B cell (primary cell): ENCODE data around the gene UNC119. TPM values are rescaled to one million over a fixed set of nuclear protein-coding genes. Genes with fewer than 3 reads are reported as not detected.
"Not testable (repeated sequence)": the region's sequence is repeated elsewhere in the genome, so short reads cannot be mapped to it uniquely, and the experiment has no call there.

ENCODE experiments used
- ATAC-seq: fragments of 200-7000 bp; cut with Tn5 transposase; one replicate; pipeline ENCODE4 v1.10.0; 2021; ENCODE audit warnings: low read depth, mild to moderate bottlenecking, moderate number of reproducible peaks, moderate library complexity
- CTCF ChIA-PET: fragments of 350-600 bp; sonication (Branson Sonifier 250); formaldehyde crosslinking; loops from one replicate; lab custom pipeline; 2021; ENCODE audit warnings: antibody characterized with exemption, inconsistent platforms; lab: Charles Lee
- POLR2A ChIA-PET: fragments of 350-600 bp; sonication (Branson Sonifier 250); formaldehyde crosslinking; loops from one replicate; lab custom pipeline; 2021; ENCODE audit warnings: antibody characterized with exemption; lab: Charles Lee
- DNase-seq: peaks from one replicate; pipeline ENCODE4 v3.0.0; 2013
- H2AFZ ChIP-seq: 2 replicates; pipeline ENCODE4 v1.6.1; 2012; ENCODE audit warnings: mild to moderate bottlenecking, low read depth, low read length; ENCODE audit not compliant: insufficient read depth, poor library complexity, severe bottlenecking
- H3K27ac ChIP-seq, 2 donors: 1 replicate in 1 of 2; 2 replicates in 1 of 2; pipeline ENCODE4 v1.5.1; 2012 to 2013; ENCODE audit warnings: low read length in 2 of 2, mild to moderate bottlenecking in 2 of 2, moderate library complexity in 1 of 2
- H3K27me3 ChIP-seq, 4 experiments: fragments of 200-600 bp in 1 of 4; sonication (generic) in 1 of 4; replicated peaks in 1 of 4; 1 replicate in 2 of 4; 2 replicates in 2 of 4; pipeline versions ENCODE4 v1.6.1 to v1.7.0; 2013 to 2016; ENCODE audit warnings: low read length in 3 of 4, mild to moderate bottlenecking in 2 of 4, mixed read lengths in 1 of 4, moderate library complexity in 1 of 4; ENCODE audit not compliant: insufficient read depth in 4 of 4, control insufficient read depth in 3 of 4; ENCODE audit errors: control extremely low read depth in 1 of 4
- H3K36me3 ChIP-seq, 2 experiments: replicated peaks in 1 of 2; 1 replicate in 1 of 2; 2 replicates in 1 of 2; pipeline versions ENCODE4 v1.6.1 to v1.7.1; 2013; ENCODE audit warnings: low read length in 1 of 2; ENCODE audit not compliant: insufficient read depth in 2 of 2, control insufficient read depth in 1 of 2; ENCODE audit errors: control extremely low read depth in 1 of 2, extremely low read depth in 1 of 2
- H3K4me1 ChIP-seq, 2 donors: fragments of 200-600 bp in 1 of 2; sonication (generic) in 1 of 2; 1 replicate in 1 of 2; 2 replicates in 1 of 2; pipeline versions ENCODE4 v1.5.1 to v1.6.1; 2013 to 2017; ENCODE audit warnings: low read length in 2 of 2; ENCODE audit not compliant: control insufficient read depth in 2 of 2, insufficient read depth in 2 of 2
- H3K4me2 ChIP-seq: replicated peaks from 2 replicates; pipeline ENCODE3; 2012; ENCODE audit warnings: mild to moderate bottlenecking, low read depth, low read length; ENCODE audit not compliant: poor library complexity, severe bottlenecking
- H3K4me3 ChIP-seq, 5 experiments: fragments of 200-600 bp in 1 of 5; sonication (generic) in 1 of 5; 1 replicate in 3 of 5; 2 replicates in 2 of 5; pipeline versions ENCODE4 v1.5.1 to v1.7.0; 2011 to 2016; ENCODE audit warnings: low read length in 4 of 5, mild to moderate bottlenecking in 4 of 5, low read depth in 2 of 5, control low read depth in 1 of 5, moderate library complexity in 1 of 5; ENCODE audit not compliant: insufficient read depth in 1 of 5; ENCODE audit errors: control extremely low read depth in 1 of 5, extremely low read depth in 1 of 5
- H3K79me2 ChIP-seq: fragments of 200-600 bp; sonication (generic); one replicate; pipeline ENCODE4 v1.6.0; 2016; ENCODE audit warnings: low read length; ENCODE audit not compliant: control insufficient read depth, insufficient read depth
- H3K9ac ChIP-seq: fragments of 200-600 bp; sonication (generic); 2 replicates; pipeline ENCODE4 v1.6.1; 2017; ENCODE audit warnings: mild to moderate bottlenecking, low read length, moderate library complexity
- H3K9me3 ChIP-seq, 3 donors: one replicate each; pipeline versions ENCODE4 v1.6.1 to v1.7.1; 2013; ENCODE audit warnings: low read length in 2 of 3; ENCODE audit not compliant: control insufficient read depth in 2 of 3, insufficient read depth in 1 of 3; ENCODE audit errors: control extremely low read depth in 1 of 3
- H4K20me1 ChIP-seq: 2 replicates; pipeline ENCODE4 v1.6.0; 2012; ENCODE audit warnings: mild to moderate bottlenecking, low read length; ENCODE audit not compliant: insufficient read depth, control insufficient read depth, poor library complexity, severe bottlenecking
- H3K27ac Mint-ChIP-seq: one replicate; pipeline ENCODE4 v1.8.0; 2021; ENCODE audit warnings: mixed read lengths
- H3K27me3 Mint-ChIP-seq: one replicate; pipeline ENCODE4 v1.8.0; 2021; ENCODE audit warnings: mixed read lengths
- H3K4me1 Mint-ChIP-seq: one replicate; pipeline ENCODE4 v1.8.0; 2021; ENCODE audit warnings: mixed read lengths
- H3K4me3 Mint-ChIP-seq: one replicate; pipeline ENCODE4 v1.8.0; 2021; ENCODE audit warnings: mixed read lengths
- H3K9me3 Mint-ChIP-seq: one replicate; pipeline ENCODE4 v1.8.0; 2022; ENCODE audit warnings: mixed read lengths; ENCODE audit not compliant: insufficient read depth
- EZH2 ChIP-seq: IDR thresholded peaks from 2 replicates; pipeline ENCODE4 v1.6.1; 2012; ENCODE audit warnings: borderline replicate concordance, low read depth, mild to moderate bottlenecking, moderate library complexity, low read length; ENCODE audit not compliant: insufficient read depth, poor library complexity, severe bottlenecking
- WGBS: methylation state at CpG from one replicate; pipeline ENCODE4 v1.1.5; 2013; ENCODE audit warnings: missing lambda C conversion rate; ENCODE audit not compliant: insufficient coverage; 5-methylcytosine and 5-hydroxymethylcytosine counted together
- intact Hi-C: fragments of 100-400 bp; cut with micrococcal nuclease; formaldehyde crosslinking; loops from one replicate; pipeline ENCODE4 v1.10.0; 2022
- polyA plus RNA-seq: library from polyadenylated mRNA; depleted of rRNA; stranded (reverse); fragments of >200 nt; gene quantifications from 2 replicates; pipeline ENCODE4 v1.2.3, GENCODE V29; 2012
- total RNA-seq, 2 donors: library from RNA; stranded (reverse); fragments of 120-200 nt in 1 of 2; gene quantifications; 1 replicate in 1 of 2; 2 replicates in 1 of 2; pipeline versions ENCODE4 v1.2.3 to v1.2.4, GENCODE V29; 2013 to 2022
- TF ChIP-seq, protein P1 (sequence below): fragments of 200-600 bp; IDR thresholded peaks from one replicate; pipeline ENCODE4 v1.8.0; 2022; ENCODE audit warnings: antibody characterized with exemption, mild to moderate bottlenecking

The UNC119 gene
- total and polyA plus RNA-seq, 2 donors (not counting 1 experiment from before 2014, with no cell fraction given) = 75.3 to 174 TPM

GRCh38 chr17:28523186-28523585, 29.2 kb downstream of the UNC119 start:
- H3K36me3 ChIP-seq = no peaks in the 10 kb centered on the region
- H3K27ac Mint-ChIP-seq = no peak overlapping the region
- peaks cover 4% of the 10 kb centered on the region for H3K4me1 Mint-ChIP-seq
- no peak for ATAC-seq
- no peaks in the 10 kb centered on the region for H3K9me3 Mint-ChIP-seq
- no peak overlapping the region for H3K9ac ChIP-seq
- no peak overlapping the region for H3K4me3 ChIP-seq
- 93% methylated on average over 6 of the region's 6 CpGs for WGBS
- CTCF ChIA-PET = no interaction called here
- no peaks in the 10 kb centered on the region for H3K27me3 Mint-ChIP-seq
- peaks cover 0 to 7% of the 10 kb centered on the region in 2 donors for H3K4me1 ChIP-seq
- H3K4me3 Mint-ChIP-seq = no peak overlapping the region
- no peaks in the 10 kb centered on the region for H3K9me3 ChIP-seq
- no peak overlapping the region for H2AFZ ChIP-seq
- TF ChIP-seq, protein P1, sequence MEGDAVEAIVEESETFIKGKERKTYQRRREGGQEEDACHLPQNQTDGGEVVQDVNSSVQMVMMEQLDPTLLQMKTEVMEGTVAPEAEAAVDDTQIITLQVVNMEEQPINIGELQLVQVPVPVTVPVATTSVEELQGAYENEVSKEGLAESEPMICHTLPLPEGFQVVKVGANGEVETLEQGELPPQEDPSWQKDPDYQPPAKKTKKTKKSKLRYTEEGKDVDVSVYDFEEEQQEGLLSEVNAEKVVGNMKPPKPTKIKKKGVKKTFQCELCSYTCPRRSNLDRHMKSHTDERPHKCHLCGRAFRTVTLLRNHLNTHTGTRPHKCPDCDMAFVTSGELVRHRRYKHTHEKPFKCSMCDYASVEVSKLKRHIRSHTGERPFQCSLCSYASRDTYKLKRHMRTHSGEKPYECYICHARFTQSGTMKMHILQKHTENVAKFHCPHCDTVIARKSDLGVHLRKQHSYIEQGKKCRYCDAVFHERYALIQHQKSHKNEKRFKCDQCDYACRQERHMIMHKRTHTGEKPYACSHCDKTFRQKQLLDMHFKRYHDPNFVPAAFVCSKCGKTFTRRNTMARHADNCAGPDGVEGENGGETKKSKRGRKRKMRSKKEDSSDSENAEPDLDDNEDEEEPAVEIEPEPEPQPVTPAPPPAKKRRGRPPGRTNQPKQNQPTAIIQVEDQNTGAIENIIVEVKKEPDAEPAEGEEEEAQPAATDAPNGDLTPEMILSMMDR = no peak
- no peak for TF ChIP-seq EZH2
- no peak overlapping the region for H3K4me2 ChIP-seq
- DNase-seq = no peak
- H3K27me3 ChIP-seq = no peaks in the 10 kb centered on the region
- H4K20me1 ChIP-seq = no peaks in the 10 kb centered on the region
- intact Hi-C loops = no loop called here
- POLR2A ChIA-PET = no interaction called here
- no peaks in the 10 kb centered on the region for H3K79me2 ChIP-seq
- H3K27ac ChIP-seq = no peak overlapping the region

GRCh38 chr17:28522281-28522680, 30.1 kb downstream of the UNC119 start:
- POLR2A ChIA-PET, H3K27me3 ChIP-seq, H4K20me1 ChIP-seq, H3K4me1 Mint-ChIP-seq, H3K9me3 Mint-ChIP-seq, H3K27me3 Mint-ChIP-seq, H3K4me2 ChIP-seq, H3K4me3 ChIP-seq, H2AFZ ChIP-seq, H3K4me3 Mint-ChIP-seq, H3K27ac ChIP-seq, intact Hi-C loops, H3K79me2 ChIP-seq, DNase-seq, H3K9me3 ChIP-seq, H3K36me3 ChIP-seq, H3K4me1 ChIP-seq, H3K27ac Mint-ChIP-seq, H3K9ac ChIP-seq, ATAC-seq: not testable (repeated sequence)
- CTCF ChIA-PET = interaction anchor here (1.1 kb wide), 1 partner anchor 17 kb away, joined by 3 read pairs; no protein-coding TSS in a partner anchor
- WGBS = 100% methylated on average over 1 of the region's 4 CpGs
